Measurements from ENCODE around the gene CENPP.

GRCh38 chr9:92639124-92639523 is 313.4 kb downstream of the CENPP start:
- TF ChIP-seq CTCF (IDR thresholded peaks at IDR 0.05) (no peak), POLR2AphosphoS5 (IDR thresholded peaks at IDR 0.05) (no peak)

All from transverse colon (tissue), 4 donors.